Transverse colon (tissue), 4 donors: ENCODE data around the gene CDKAL1. TPM values are rescaled to one million over a fixed set of nuclear protein-coding genes. Genes with fewer than 3 reads are reported as not detected.

ENCODE experiments used
- DNase-seq: peaks from one replicate; pipeline ENCODE4 v3.0.0-alpha.2; 2019
- H3K27ac ChIP-seq, 4 donors: fragments of 200-600 bp; sonication (generic); 2 replicates each; pipeline ENCODE4 v1.5.1; 2016 to 2018; ENCODE audit warnings: inconsistent platforms in 4 of 4
- H3K27me3 ChIP-seq: fragments of 200-600 bp; sonication (generic); 2 replicates; pipeline ENCODE4 v1.5.1; 2017; ENCODE audit warnings: inconsistent platforms
- H3K36me3 ChIP-seq, 4 donors: fragments of 200-600 bp; sonication (generic); 2 replicates each; pipeline ENCODE4 v1.5.1; 2017 to 2019; ENCODE audit warnings: inconsistent platforms in 4 of 4
- H3K4me1 ChIP-seq, 4 donors: fragments of 200-600 bp; sonication (generic); 2 replicates each; pipeline ENCODE4 v1.5.1; 2017 to 2020; ENCODE audit warnings: inconsistent platforms in 4 of 4
- H3K4me3 ChIP-seq, 4 donors: fragments of 200-600 bp; sonication (generic); 1 replicate in 1 of 4; 2 replicates in 3 of 4; pipeline versions ENCODE4 v1.5.1 to v1.6.1; 2017 to 2019; ENCODE audit warnings: inconsistent platforms in 4 of 4
- H3K9me3 ChIP-seq, 2 donors: fragments of 200-600 bp; sonication (generic); 2 replicates each; pipeline ENCODE4 v1.5.1; 2017 to 2019; ENCODE audit warnings: inconsistent platforms in 2 of 2
- CTCF ChIP-seq, 5 experiments: fragments of 200-600 bp in 3 of 5; fragments of 450-650 bp in 2 of 5; sonication (generic) in 3 of 5; IDR thresholded peaks; 1 replicate in 2 of 5; 2 replicates in 3 of 5; pipeline ENCODE4 v1.5.1; 2016 to 2017; ENCODE audit warnings: antibody characterized with exemption in 5 of 5, inconsistent platforms in 3 of 5, mild to moderate bottlenecking in 2 of 5, moderate library complexity in 1 of 5
- EP300 ChIP-seq: sonication (generic); formaldehyde crosslinking; IDR thresholded peaks from one replicate; pipeline ENCODE4 v1.6.1; 2017; ENCODE audit warnings: antibody characterized with exemption, low read depth
- POLR2A ChIP-seq: fragments of 450-650 bp; IDR thresholded peaks from one replicate; pipeline ENCODE4 v1.6.1; 2016; ENCODE audit warnings: antibody characterized with exemption, mild to moderate bottlenecking, moderate library complexity
- POLR2AphosphoS5 ChIP-seq, 3 donors: sonication (generic); formaldehyde crosslinking; IDR thresholded peaks; one replicate each; pipeline ENCODE4 v1.6.1; 2016; ENCODE audit warnings: antibody characterized with exemption in 3 of 3
- WGBS, 2 donors: methylation state at CpG; one replicate each; pipeline ENCODE4 v1.1.5; 2018; ENCODE audit warnings: low coverage in 1 of 2; 5-methylcytosine and 5-hydroxymethylcytosine counted together
- in situ Hi-C, 4 donors: fragments of 200-750 bp; cut with MboI; loops; one replicate each; pipeline versions ENCODE4 v1.15.0 to v1.15.1; 2017; ENCODE audit warnings: low sequenced_read_pairs in 3 of 4, low pct_ligation_motif_present in 1 of 4, low pct_unique_long_range_greater_than_20kb in 1 of 4
- intact Hi-C: fragments of 100-400 bp; cut with DNase I; formaldehyde crosslinking; loops from one replicate; pipeline ENCODE4 v1.15.1; 2023; ENCODE audit warnings: low total_unique reads
- total RNA-seq, 4 donors: library from RNA; depleted of rRNA; stranded (reverse); fragments of >200 nt; gene quantifications; one replicate each; pipeline ENCODE4 v1.1.0, GENCODE V29; 2016

CDKAL1 gene
- total RNA-seq, 4 donors from 2014 or later: 4.8 to 21.7 (median 12.5) TPM

- DNase-seq: no peak
- H3K36me3 ChIP-seq: no peaks in the 10 kb centered on the region
- intact Hi-C loops (no loop called here), in situ Hi-C loops (no loop called here)
- H3K4me3 ChIP-seq: no peak overlapping the region
- no peak overlapping the region for H3K27ac ChIP-seq
- WGBS, 2 donors: 78 to 86% methylated on average over 5 of the region's 5 CpGs
- H3K9me3 ChIP-seq: no peaks in the 10 kb centered on the region
- TF ChIP-seq EP300 (no peak), POLR2AphosphoS5 (IDR thresholded peaks at IDR 0.05) (no peak), POLR2A (no peak), CTCF (IDR thresholded peaks at IDR 0.05) (no peak)
- H3K27me3 ChIP-seq: no peaks in the 10 kb centered on the region
- H3K4me1 ChIP-seq: no peaks in the 10 kb centered on the region
Observed at GRCh38 chr6:21151119-21151518, 616.9 kb downstream of the CDKAL1 start.

- Histone ChIP-seq H3K27me3 (no peaks in the 10 kb centered on the region), H3K4me1 (no peaks in the 10 kb centered on the region), H3K4me3 (no peak overlapping the region), H3K27ac (no peak overlapping the region), H3K36me3 (no peaks in the 10 kb centered on the region), H3K9me3 (no peaks in the 10 kb centered on the region)
- no peak for DNase-seq
- in situ Hi-C loops (no loop called here), intact Hi-C loops (no loop called here)
- WGBS, 2 donors: 94 to 96% methylated on average over 5 of the region's 5 CpGs
- TF ChIP-seq POLR2A (no peak), EP300 (no peak), POLR2AphosphoS5 (IDR thresholded peaks at IDR 0.05) (no peak), CTCF (IDR thresholded peaks at IDR 0.05) (no peak)
Observed at GRCh38 chr6:21151530-21151929, 617.3 kb downstream of the CDKAL1 start.

GRCh38 chr6:21157186-21157929 is 623.1 kb downstream of the CDKAL1 start:
- no peaks in the 10 kb centered on the region for H3K9me3 ChIP-seq
- intact Hi-C loops: loop anchor here (5.0 kb wide), 1 partner anchor 975 kb away; no protein-coding TSS in a partner anchor
- no peaks in the 10 kb centered on the region for H3K36me3 ChIP-seq
- in situ Hi-C loops: no loop called here
- no peak for TF ChIP-seq POLR2A
- no peak for TF ChIP-seq EP300
- no peak for TF ChIP-seq POLR2AphosphoS5 (IDR thresholded peaks at IDR 0.05)
- no peak for TF ChIP-seq CTCF (IDR thresholded peaks at IDR 0.05)
- WGBS, 2 donors: 70 to 71% methylated on average over 3 to 4 of the region's 4 CpGs
- no peak overlapping the region for H3K4me3 ChIP-seq
- H3K4me1 ChIP-seq: no peaks in the 10 kb centered on the region
- no peak for DNase-seq
- no peaks in the 10 kb centered on the region for H3K27me3 ChIP-seq
- no peak overlapping the region for H3K27ac ChIP-seq

GRCh38 chr6:21158149-21158548 is 623.9 kb downstream of the CDKAL1 start:
- in situ Hi-C loops: no loop called here

More at GRCh38 chr6:21158149-21158548, 623.9 kb downstream of the CDKAL1 start:
- TF ChIP-seq CTCF (IDR thresholded peaks at IDR 0.05): no peak
- TF ChIP-seq EP300: no peak
- no peak for TF ChIP-seq POLR2A
- TF ChIP-seq POLR2AphosphoS5 (IDR thresholded peaks at IDR 0.05): no peak
- Histone ChIP-seq H3K4me1 (no peaks in the 10 kb centered on the region), H3K4me3 (no peak overlapping the region), H3K27me3 (no peaks in the 10 kb centered on the region), H3K9me3 (no peaks in the 10 kb centered on the region), H3K27ac (no peak overlapping the region), H3K36me3 (no peaks in the 10 kb centered on the region)
- 67 to 69% methylated on average over 1 of the region's 1 CpG for WGBS, 2 donors
- no peak for DNase-seq
- intact Hi-C loops: loop anchor here (5.0 kb wide), 1 partner anchor 974 kb away; no protein-coding TSS in a partner anchor
